AG09319 (cell line): ENCODE measurements around the gene FAM83D.

Experiments
- DNase-seq: peaks from one replicate; pipeline ENCODE4 v3.0.0-alpha.2; 2010; ENCODE audit warnings: low read depth; ENCODE audit errors: extremely low read depth
- TF ChIP-seq, protein P1 (sequence below): IDR thresholded peaks from 2 replicates; pipeline ENCODE4 v1.5.1; 2011; ENCODE audit warnings: low read depth, mild to moderate bottlenecking, inconsistent platforms, low read length, moderate library complexity

FAM83D gene

DNA sequence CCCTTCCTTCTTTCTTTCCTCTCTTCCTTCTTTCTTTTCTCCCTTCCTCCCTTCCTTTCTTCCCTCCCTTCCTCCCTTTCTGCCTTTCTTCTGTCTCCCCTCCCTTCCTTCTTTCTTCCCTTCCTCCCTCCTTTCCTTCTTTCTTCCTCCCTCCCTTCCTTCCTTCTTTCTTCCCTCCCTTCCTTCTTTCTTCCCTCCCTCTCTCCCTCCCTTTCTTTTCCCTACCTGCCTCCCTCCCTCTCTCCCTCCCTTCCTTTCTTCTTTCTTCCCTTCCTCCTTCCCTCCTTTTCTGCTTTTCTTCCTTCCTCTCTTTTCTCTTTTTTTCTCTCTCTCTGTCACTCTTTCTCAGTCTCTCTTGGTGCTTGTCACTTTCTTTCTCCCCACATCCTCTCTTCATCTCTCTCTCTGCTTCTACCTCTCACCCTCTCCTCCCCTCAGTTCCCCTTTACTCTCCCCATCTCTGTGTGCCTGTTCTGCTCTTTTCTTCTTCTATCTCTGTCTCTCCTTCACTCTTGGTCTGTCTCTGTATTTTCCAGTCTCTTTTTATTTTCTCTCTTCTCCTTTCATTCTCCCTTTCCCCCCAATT, 30.1 kb upstream of the FAM83D start:
- TF ChIP-seq, protein P1, sequence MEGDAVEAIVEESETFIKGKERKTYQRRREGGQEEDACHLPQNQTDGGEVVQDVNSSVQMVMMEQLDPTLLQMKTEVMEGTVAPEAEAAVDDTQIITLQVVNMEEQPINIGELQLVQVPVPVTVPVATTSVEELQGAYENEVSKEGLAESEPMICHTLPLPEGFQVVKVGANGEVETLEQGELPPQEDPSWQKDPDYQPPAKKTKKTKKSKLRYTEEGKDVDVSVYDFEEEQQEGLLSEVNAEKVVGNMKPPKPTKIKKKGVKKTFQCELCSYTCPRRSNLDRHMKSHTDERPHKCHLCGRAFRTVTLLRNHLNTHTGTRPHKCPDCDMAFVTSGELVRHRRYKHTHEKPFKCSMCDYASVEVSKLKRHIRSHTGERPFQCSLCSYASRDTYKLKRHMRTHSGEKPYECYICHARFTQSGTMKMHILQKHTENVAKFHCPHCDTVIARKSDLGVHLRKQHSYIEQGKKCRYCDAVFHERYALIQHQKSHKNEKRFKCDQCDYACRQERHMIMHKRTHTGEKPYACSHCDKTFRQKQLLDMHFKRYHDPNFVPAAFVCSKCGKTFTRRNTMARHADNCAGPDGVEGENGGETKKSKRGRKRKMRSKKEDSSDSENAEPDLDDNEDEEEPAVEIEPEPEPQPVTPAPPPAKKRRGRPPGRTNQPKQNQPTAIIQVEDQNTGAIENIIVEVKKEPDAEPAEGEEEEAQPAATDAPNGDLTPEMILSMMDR, result no peak
- no peak for DNase-seq

DNA sequence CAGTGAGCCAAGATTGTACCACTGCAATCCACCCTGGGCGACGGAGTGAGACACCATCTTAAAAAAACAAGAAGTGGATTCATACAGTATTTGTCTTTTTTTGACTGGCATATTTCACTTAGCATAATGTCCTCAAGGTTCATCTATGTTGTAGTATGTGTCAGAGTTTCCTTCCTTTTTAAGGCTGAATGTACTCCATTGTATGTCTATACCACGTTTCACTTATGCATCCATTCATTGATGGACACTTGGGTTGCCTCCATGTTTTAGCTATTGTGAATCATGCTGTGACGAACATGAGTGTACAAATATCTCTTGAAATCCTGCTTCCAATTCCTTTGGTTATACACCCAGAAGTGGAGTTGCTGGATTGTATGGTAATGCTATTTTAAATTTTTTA, 28.9 kb upstream of the FAM83D start:
- TF ChIP-seq, protein P1, result no peak
- no peak for DNase-seq

DNA sequence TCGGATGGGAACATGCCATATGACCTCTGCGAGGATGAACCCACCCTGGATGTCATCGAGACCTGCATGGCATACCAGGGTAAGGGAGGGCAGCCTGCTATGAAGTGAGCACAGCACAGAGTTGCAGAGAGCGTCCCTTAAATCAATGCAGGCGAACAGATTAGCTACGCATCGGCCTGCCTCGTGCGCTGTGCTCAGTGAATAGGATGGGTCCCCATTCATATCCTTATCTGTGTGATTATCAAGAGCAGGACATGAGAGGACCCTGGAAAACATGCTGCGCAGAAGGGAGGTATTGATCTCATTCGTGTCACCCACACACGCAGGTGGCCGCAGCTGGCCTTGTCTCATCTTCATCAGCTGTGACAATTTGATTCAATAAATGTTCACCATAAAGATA, 25.6 kb upstream of the FAM83D start:
- DNase-seq, result no peak
- TF ChIP-seq, protein P1, result no peak

DNA sequence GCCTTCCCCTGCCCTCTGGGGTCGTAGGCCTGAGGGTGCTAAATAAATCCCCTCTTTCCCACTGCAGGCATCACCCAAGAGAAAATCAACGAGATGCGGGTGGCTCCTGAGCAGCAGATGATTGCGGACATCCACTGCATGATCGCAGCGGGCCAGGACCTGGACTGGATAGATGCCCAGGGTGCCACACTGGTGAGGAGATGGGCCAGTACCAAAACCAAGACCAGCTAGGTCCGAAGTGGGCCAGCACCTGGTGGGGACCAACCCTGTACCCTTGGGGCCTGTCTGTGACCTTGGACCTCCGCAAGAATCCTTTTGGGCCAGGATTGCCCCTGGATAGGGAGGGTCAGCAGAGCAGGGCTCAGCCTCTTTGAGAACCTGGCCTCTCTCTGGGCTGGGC, 23.6 kb upstream of the FAM83D start:
- no peak for DNase-seq
- TF ChIP-seq, protein P1, result no peak

DNA sequence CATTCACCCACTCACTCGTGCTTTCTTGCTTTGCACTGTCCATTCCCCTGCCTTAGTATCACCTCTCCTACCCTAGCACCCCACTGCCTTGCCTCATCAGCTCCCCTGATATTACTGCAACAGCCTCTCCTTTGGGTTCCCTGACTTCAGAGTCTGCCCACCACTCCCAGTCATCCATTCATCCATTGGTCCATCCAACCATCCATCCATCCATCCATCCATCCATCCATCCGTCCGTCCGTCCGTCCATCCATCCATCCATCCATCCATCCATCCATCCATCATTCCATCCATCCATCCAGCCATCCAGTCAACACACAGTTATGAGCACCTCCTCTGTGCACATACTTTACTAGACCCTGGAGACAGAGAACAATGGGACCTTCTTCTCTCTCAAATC, 22.9 kb upstream of the FAM83D start:
- TF ChIP-seq, protein P1, result no peak
- no peak for DNase-seq

DNA sequence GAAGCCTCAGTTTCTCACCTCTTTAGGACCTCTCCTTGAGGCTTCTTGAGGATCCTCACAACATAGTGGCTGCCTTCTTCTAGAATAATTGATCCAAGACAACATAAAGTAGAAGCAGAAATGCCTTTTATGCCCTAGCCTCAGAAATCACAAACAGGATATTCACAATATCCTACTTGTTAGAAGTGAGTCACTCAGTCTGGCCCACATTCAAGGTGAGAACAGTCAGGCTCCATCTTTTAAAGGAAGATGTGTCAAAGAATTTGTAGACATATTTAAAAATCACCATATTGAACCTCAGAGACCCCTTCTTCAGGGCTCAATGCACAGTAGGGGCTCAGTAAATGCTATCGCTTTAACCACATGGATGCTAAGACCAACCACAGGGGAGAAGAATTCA, 20.8 kb upstream of the FAM83D start:
- TF ChIP-seq, protein P1, result no peak
- no peak for DNase-seq

DNA sequence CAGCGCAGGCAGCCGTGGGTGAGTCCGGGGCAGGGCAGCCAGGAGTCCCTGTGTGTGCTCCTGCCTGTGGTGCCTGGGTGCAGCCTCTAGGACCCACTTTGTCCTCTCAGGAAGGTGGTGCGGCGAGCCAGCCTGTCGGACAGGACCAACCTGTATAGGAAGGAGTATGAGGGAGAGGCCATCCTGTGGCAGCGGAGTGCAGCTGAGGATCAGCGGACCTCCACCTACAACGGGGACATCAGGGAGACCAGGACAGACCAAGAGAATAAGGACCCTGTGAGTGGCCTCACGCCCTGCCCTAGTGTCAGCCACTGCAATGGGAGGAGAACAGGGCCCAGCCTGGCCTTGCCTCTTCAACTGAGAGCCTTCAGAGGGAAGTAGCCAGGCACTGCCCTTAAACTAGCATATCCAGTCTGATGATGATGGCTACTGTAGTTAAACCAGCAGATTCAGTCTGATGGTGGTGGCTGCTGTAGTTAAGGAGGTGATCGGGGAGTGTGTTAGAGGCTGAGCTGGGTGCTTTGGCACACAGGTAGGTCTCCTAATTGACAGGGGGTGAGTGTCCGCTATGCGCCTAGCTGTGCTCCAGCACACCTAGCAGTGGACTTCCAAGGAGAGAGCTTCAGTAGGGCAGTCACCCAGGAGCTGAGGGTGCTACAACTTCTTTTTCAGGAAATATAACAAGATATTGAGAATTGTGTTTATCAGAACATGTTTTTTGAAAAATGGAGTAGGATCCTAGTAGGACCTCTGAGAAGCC, 18.1 kb upstream of the FAM83D start:
- TF ChIP-seq, protein P1, result no peak
- no peak for DNase-seq
